ENCODE results near the gene PPP1R27.

GRCh38 chr17:81812571-81813370, 22.1 kb downstream of the PPP1R27 start:
- TF ChIP-seq CTCF (IDR thresholded peaks at IDR 0.05) (no peak), POLR2A (IDR thresholded peaks at IDR 0.05) (no peak)
